Cardiac muscle cell (in vitro differentiated cells and primary cell): ENCODE results near the gene LARP4B. TPM values are rescaled to one million over a fixed set of nuclear protein-coding genes. Genes with fewer than 3 reads are reported as not detected.

Experiments
- DNase-seq, 2 donors: peaks; one replicate each; pipeline versions ENCODE4 v3.0.0 to v3.0.0-alpha.2; 2010 to 2017; ENCODE audit warnings: low read depth in 1 of 2, low spot score in 1 of 2
- H3K27ac ChIP-seq: fragments of 200-600 bp; sonication (generic); 2 replicates; pipeline ENCODE4 v1.5.1; 2016
- H3K27me3 ChIP-seq: fragments of 200-600 bp; sonication (generic); 2 replicates; pipeline ENCODE4 v1.6.0; 2016; ENCODE audit warnings: control low read depth
- H3K36me3 ChIP-seq: fragments of 200-600 bp; sonication (generic); 2 replicates; pipeline ENCODE4 v1.5.1; 2016; ENCODE audit warnings: control low read depth
- H3K4me1 ChIP-seq: fragments of 200-600 bp; sonication (generic); 2 replicates; pipeline ENCODE4 v1.8.1; 2017; ENCODE audit warnings: low read depth, mild to moderate bottlenecking, mixed run types
- H3K4me3 ChIP-seq: fragments of 200-600 bp; sonication (generic); 2 replicates; pipeline ENCODE4 v1.5.1; 2016; ENCODE audit warnings: mild to moderate bottlenecking
- H3K9me3 ChIP-seq: fragments of 200-600 bp; sonication (generic); 2 replicates; pipeline ENCODE4 v1.5.1; 2017; ENCODE audit warnings: low read depth, mild to moderate bottlenecking, control low read depth
- polyA plus RNA-seq: library from polyadenylated mRNA; unstranded; fragments of >200 nt; fragmentation: Nextera tagmentation; extraction: Ambion mirVana; gene quantifications from 2 replicates; pipeline ENCODE4 v1.2.1, GENCODE V29; 2016
- total RNA-seq: library from RNA; depleted of rRNA; stranded (reverse); fragments of >200 nt; gene quantifications from 2 replicates; pipeline ENCODE4 v1.2.3, GENCODE V29; 2016
- TF ChIP-seq, protein P1 (sequence below): IDR thresholded peaks from 2 replicates; pipeline ENCODE4 v1.5.1; 2012; ENCODE audit warnings: low read depth, mild to moderate bottlenecking, low read length

LARP4B gene
- total and polyA plus RNA-seq, 2 experiments from 2014 or later, result 23.4 to 36.2 TPM

- no peak overlapping the region for H3K27ac ChIP-seq
- H3K9me3 ChIP-seq, result no peaks in the 10 kb centered on the region
- no peak for DNase-seq
- peaks cover 5% of the 10 kb centered on the region for H3K4me1 ChIP-seq
- H3K27me3 ChIP-seq, result no peaks in the 10 kb centered on the region
- H3K36me3 ChIP-seq, result peaks cover 72% of the 10 kb centered on the region
- H3K4me3 ChIP-seq, result no peak overlapping the region
- TF ChIP-seq, protein P1, sequence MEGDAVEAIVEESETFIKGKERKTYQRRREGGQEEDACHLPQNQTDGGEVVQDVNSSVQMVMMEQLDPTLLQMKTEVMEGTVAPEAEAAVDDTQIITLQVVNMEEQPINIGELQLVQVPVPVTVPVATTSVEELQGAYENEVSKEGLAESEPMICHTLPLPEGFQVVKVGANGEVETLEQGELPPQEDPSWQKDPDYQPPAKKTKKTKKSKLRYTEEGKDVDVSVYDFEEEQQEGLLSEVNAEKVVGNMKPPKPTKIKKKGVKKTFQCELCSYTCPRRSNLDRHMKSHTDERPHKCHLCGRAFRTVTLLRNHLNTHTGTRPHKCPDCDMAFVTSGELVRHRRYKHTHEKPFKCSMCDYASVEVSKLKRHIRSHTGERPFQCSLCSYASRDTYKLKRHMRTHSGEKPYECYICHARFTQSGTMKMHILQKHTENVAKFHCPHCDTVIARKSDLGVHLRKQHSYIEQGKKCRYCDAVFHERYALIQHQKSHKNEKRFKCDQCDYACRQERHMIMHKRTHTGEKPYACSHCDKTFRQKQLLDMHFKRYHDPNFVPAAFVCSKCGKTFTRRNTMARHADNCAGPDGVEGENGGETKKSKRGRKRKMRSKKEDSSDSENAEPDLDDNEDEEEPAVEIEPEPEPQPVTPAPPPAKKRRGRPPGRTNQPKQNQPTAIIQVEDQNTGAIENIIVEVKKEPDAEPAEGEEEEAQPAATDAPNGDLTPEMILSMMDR, result no peak
These were observed 111.7 kb downstream of the LARP4B start for GRCh38 chr10:819816-820215.

- Histone ChIP-seq H3K27ac (no peak overlapping the region), H3K9me3 (no peaks in the 10 kb centered on the region), H3K4me1 (peaks cover 5% of the 10 kb centered on the region), H3K27me3 (no peaks in the 10 kb centered on the region), H3K4me3 (no peak overlapping the region), H3K36me3 (peaks cover 72% of the 10 kb centered on the region)
- peak in 1 of 2 donors; percentile 47 for DNase-seq
- TF ChIP-seq, protein P1, result no peak
These were observed 112.2 kb downstream of the LARP4B start for GRCh38 chr10:819326-819725.

GRCh38 chr10:818526-819220 is 112.8 kb downstream of the LARP4B start:
- Histone ChIP-seq H3K27ac (no peak overlapping the region), H3K4me3 (no peak overlapping the region), H3K9me3 (no peaks in the 10 kb centered on the region), H3K4me1 (peaks cover 5% of the 10 kb centered on the region), H3K27me3 (no peaks in the 10 kb centered on the region), H3K36me3 (peaks cover 69% of the 10 kb centered on the region)
- no peak for DNase-seq
- TF ChIP-seq, protein P1, result no peak

DNA sequence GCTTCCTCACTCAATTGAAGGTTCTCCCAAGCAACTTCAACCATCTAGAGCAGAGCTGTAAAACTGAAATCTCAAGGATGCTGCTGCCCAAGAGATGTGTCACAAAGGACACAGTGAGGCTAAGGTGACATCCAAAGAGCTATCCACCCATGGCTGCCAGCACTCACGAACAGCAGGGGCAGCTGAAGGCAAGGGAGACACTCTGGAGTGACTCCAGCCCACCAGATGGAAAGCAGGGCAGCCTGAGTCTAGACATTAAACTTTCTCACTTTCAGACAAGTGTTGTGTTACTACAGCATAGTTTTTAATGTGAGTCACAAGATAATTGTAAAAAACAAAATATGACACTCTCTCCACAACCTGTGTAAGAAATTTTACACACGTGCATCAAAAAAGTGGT is 113.5 kb downstream of the LARP4B start:
- Histone ChIP-seq H3K4me1 (peaks cover 5% of the 10 kb centered on the region), H3K4me3 (no peak overlapping the region), H3K27me3 (no peaks in the 10 kb centered on the region), H3K27ac (no peak overlapping the region), H3K36me3 (peaks cover 69% of the 10 kb centered on the region), H3K9me3 (no peaks in the 10 kb centered on the region)
- TF ChIP-seq, protein P1, result no peak
- DNase-seq, result no peak

GRCh38 chr10:817371-817770 is 114.1 kb downstream of the LARP4B start:
- Histone ChIP-seq H3K4me1 (peaks cover 5% of the 10 kb centered on the region), H3K36me3 (peaks cover 68% of the 10 kb centered on the region), H3K9me3 (no peaks in the 10 kb centered on the region), H3K4me3 (no peak overlapping the region), H3K27me3 (no peaks in the 10 kb centered on the region), H3K27ac (no peak overlapping the region)
- TF ChIP-seq, protein P1, result no peak
- no peak for DNase-seq
